Loucy (cell line): ENCODE measurements around the gene MIER2.

Experiments used
- H2AFZ ChIP-seq: fragments of 200-600 bp; sonication (generic); 2 replicates; pipeline ENCODE4 v1.6.0; 2016; ENCODE audit warnings: antibody characterized with exemption, mild to moderate bottlenecking, low read length, moderate library complexity
- H3F3A ChIP-seq: fragments of 200-600 bp; 2 replicates; pipeline ENCODE4 v1.6.0; 2016; ENCODE audit warnings: antibody characterized with exemption, low read depth, mild to moderate bottlenecking
- H3K27me3 ChIP-seq: fragments of 200-600 bp; sonication (generic); 2 replicates; pipeline ENCODE4 v1.6.1; 2014; ENCODE audit warnings: low read length, mild to moderate bottlenecking; ENCODE audit not compliant: insufficient read depth, poor library complexity, severe bottlenecking
- H3K36me3 ChIP-seq: fragments of 200-600 bp; sonication (generic); 2 replicates; pipeline ENCODE4 v1.6.1; 2016; ENCODE audit warnings: low read length; ENCODE audit not compliant: insufficient read depth
- H3K4me1 ChIP-seq: fragments of 200-600 bp; sonication (generic); 2 replicates; pipeline ENCODE4 v1.5.1; 2014; ENCODE audit warnings: low read length, mild to moderate bottlenecking; ENCODE audit not compliant: insufficient read depth, poor library complexity, severe bottlenecking
- H3K4me2 ChIP-seq: fragments of 200-600 bp; sonication (generic); 2 replicates; pipeline ENCODE4 v1.6.0; 2014; ENCODE audit warnings: antibody characterized with exemption, low read length, low read depth, mild to moderate bottlenecking; ENCODE audit not compliant: poor library complexity, severe bottlenecking
- H3K4me3 ChIP-seq: fragments of 200-600 bp; sonication (generic); 2 replicates; pipeline ENCODE4 v1.5.1; 2014; ENCODE audit warnings: low read length, mild to moderate bottlenecking, mixed read lengths; ENCODE audit not compliant: poor library complexity, severe bottlenecking
- H3K79me2 ChIP-seq: fragments of 200-600 bp; sonication (generic); 2 replicates; pipeline ENCODE4 v1.6.1; 2014; ENCODE audit warnings: low read length; ENCODE audit not compliant: insufficient read depth
- H3K9ac ChIP-seq: fragments of 200-600 bp; sonication (generic); 2 replicates; pipeline ENCODE4 v1.6.0; 2014; ENCODE audit warnings: mild to moderate bottlenecking, low read depth, low read length, moderate library complexity; ENCODE audit not compliant: poor library complexity, severe bottlenecking
- H3K9me2 ChIP-seq: fragments of 200-600 bp; sonication (generic); replicated peaks from 2 replicates; pipeline ENCODE4 v1.6.1; 2016; ENCODE audit warnings: low read depth, low read length, mixed read lengths
- H3K9me3 ChIP-seq: fragments of 200-600 bp; sonication (generic); 2 replicates; pipeline ENCODE4 v1.6.1; 2014; ENCODE audit warnings: mild to moderate bottlenecking, antibody characterized with exemption, low read length, low read depth; ENCODE audit not compliant: insufficient read depth
- H4K20me1 ChIP-seq: fragments of 200-600 bp; sonication (generic); 2 replicates; pipeline ENCODE4 v1.6.0; 2014; ENCODE audit warnings: antibody characterized with exemption, low read length, mild to moderate bottlenecking; ENCODE audit not compliant: insufficient read depth, poor library complexity, severe bottlenecking
- CTCF ChIP-seq: fragments of 200-600 bp; sonication (generic); conservative IDR thresholded peaks from 2 replicates; pipeline ENCODE4 v1.5.1; 2014; ENCODE audit warnings: mild to moderate bottlenecking, antibody characterized with exemption, low read length
- EZH2phosphoT487 ChIP-seq: fragments of 200-600 bp; IDR thresholded peaks from 2 replicates; pipeline ENCODE4 v1.6.1; 2018; ENCODE audit warnings: antibody characterized with exemption, mild to moderate bottlenecking, moderate library complexity, borderline replicate concordance

MIER2 gene

GRCh38 chr19:369256-369655 lies 24.7 kb upstream of the MIER2 start:
- no peaks in the 10 kb centered on the region for H3K36me3 ChIP-seq
- H3F3A ChIP-seq: no peaks in the 10 kb centered on the region
- no peaks in the 10 kb centered on the region for H3K27me3 ChIP-seq
- no peak overlapping the region for H2AFZ ChIP-seq
- H3K9me3 ChIP-seq: peaks cover 2% of the 10 kb centered on the region; the same call in 1 of the 2 replicates
- TF ChIP-seq CTCF (no peak), EZH2phosphoT487 (no peak)
- H3K9ac ChIP-seq: no peak overlapping the region
- H3K4me1 ChIP-seq: peaks cover 3% of the 10 kb centered on the region
- no peaks in the 10 kb centered on the region for H3K9me2 ChIP-seq
- no peak overlapping the region for H3K4me3 ChIP-seq
- no peak overlapping the region for H3K4me2 ChIP-seq
- no peaks in the 10 kb centered on the region for H3K79me2 ChIP-seq
- no peaks in the 10 kb centered on the region for H4K20me1 ChIP-seq

- H3K9me3 ChIP-seq: peaks cover 2% of the 10 kb centered on the region; the same call in 1 of the 2 replicates
- no peaks in the 10 kb centered on the region for H3F3A ChIP-seq
- H4K20me1 ChIP-seq: no peaks in the 10 kb centered on the region
- H2AFZ ChIP-seq: no peak overlapping the region
- no peaks in the 10 kb centered on the region for H3K9me2 ChIP-seq
- H3K27me3 ChIP-seq: no peaks in the 10 kb centered on the region
- H3K36me3 ChIP-seq: no peaks in the 10 kb centered on the region
- no peaks in the 10 kb centered on the region for H3K79me2 ChIP-seq
- no peak overlapping the region for H3K4me2 ChIP-seq
- H3K9ac ChIP-seq: no peak overlapping the region
- no peak for TF ChIP-seq CTCF
- no peak for TF ChIP-seq EZH2phosphoT487
- no peak overlapping the region for H3K4me3 ChIP-seq
- peaks cover 3% of the 10 kb centered on the region for H3K4me1 ChIP-seq
These were observed 24.0 kb upstream of the MIER2 start for GRCh38 chr19:368630-369024.

GRCh38 chr19:367963-368629 lies 23.5 kb upstream of the MIER2 start:
- H4K20me1 ChIP-seq: no peaks in the 10 kb centered on the region
- H2AFZ ChIP-seq: no peak overlapping the region
- no peaks in the 10 kb centered on the region for H3K36me3 ChIP-seq
- H3F3A ChIP-seq: no peaks in the 10 kb centered on the region
- peaks cover 3% of the 10 kb centered on the region for H3K4me1 ChIP-seq
- H3K27me3 ChIP-seq: no peaks in the 10 kb centered on the region
- H3K4me2 ChIP-seq: no peak overlapping the region
- no peak overlapping the region for H3K9ac ChIP-seq
- H3K9me2 ChIP-seq: no peaks in the 10 kb centered on the region
- TF ChIP-seq CTCF (no peak), EZH2phosphoT487 (no peak)
- H3K9me3 ChIP-seq: peaks cover 2% of the 10 kb centered on the region; the same call in 1 of the 2 replicates
- H3K4me3 ChIP-seq: no peak overlapping the region
- no peaks in the 10 kb centered on the region for H3K79me2 ChIP-seq
